ENCODE results near the gene ZNF101.

ZNF101 gene

GRCh38 chr19:19668230-19669012 is at the start of gene ZNF101:
ZNF101 (plus strand) TSS chr19:19668839; CDS start chr19:19668964, 125 bp downstream.
- Histone ChIP-seq H3K4me3 (peak within 1 kb of the TSS; percentile 84 to 99 (median 90)), H3K27ac (peak within 1 kb of the TSS; percentile 81 to 99 (median 93))

- peak overlapping the region in 3 of 21 experiments; percentile 2 to 62 (median 14) for H3K27ac ChIP-seq
- H3K4me3 ChIP-seq = peak overlapping the region in 6 of 7 experiments; percentile 27 to 63 (median 48)
Measured at GRCh38 chr19:19619181-19619848, 49.3 kb upstream of the ZNF101 start.

- H3K27ac ChIP-seq = no peak overlapping the region
Measured at GRCh38 chr19:19619849-19620210, 48.8 kb upstream of the ZNF101 start.

GRCh38 chr19:19623383-19623782 is 45.3 kb upstream of the ZNF101 start:
- no peak overlapping the region for H3K27ac ChIP-seq
- H3K4me3 ChIP-seq = no peak overlapping the region

More at GRCh38 chr19:19619849-19620210, 48.8 kb upstream of the ZNF101 start:
- H3K4me3 ChIP-seq = no peak overlapping the region

- Histone ChIP-seq H3K4me3 (no peak overlapping the region), H3K27ac (no peak overlapping the region)
Measured at GRCh38 chr19:19624032-19624570, 44.5 kb upstream of the ZNF101 start.

GRCh38 chr19:19626516-19627472 is 41.8 kb upstream of the ZNF101 start:
- peak overlapping the region in 6 of 7 experiments; percentile 46 to 72 (median 69) for H3K4me3 ChIP-seq
- H3K27ac ChIP-seq = peak overlapping the region in 9 of 21 experiments; percentile 80 to 91 (median 86)

- Histone ChIP-seq H3K4me3 (peak within 1 kb of the TSS; percentile 46 to 72 (median 68)), H3K27ac (peak within 1 kb of the TSS in 20 of 21 experiments; percentile 62 to 94 (median 86))
Measured at GRCh38 chr19:19627621-19628500, 40.8 kb upstream of the ZNF101 start, which contains the start of gene LPAR2. LPAR2 (minus strand) TSS chr19:19628220; CDS start chr19:19627275, 945 bp downstream.

GRCh38 chr19:19628501-19629134 is 40.0 kb upstream of the ZNF101 start:
- Histone ChIP-seq H3K4me3 (peak overlapping the region; percentile 46 to 72 (median 68)), H3K27ac (peak overlapping the region in 20 of 21 experiments; percentile 62 to 94 (median 86))

- Histone ChIP-seq H3K27ac (no peak overlapping the region), H3K4me3 (no peak overlapping the region)
Measured at GRCh38 chr19:19630062-19630414, 38.6 kb upstream of the ZNF101 start.

- Histone ChIP-seq H3K27ac (no peak overlapping the region), H3K4me3 (no peak overlapping the region)
Measured at GRCh38 chr19:19630426-19630825, 38.2 kb upstream of the ZNF101 start.

GRCh38 chr19:19631346-19631745 is 37.3 kb upstream of the ZNF101 start:
- H3K27ac ChIP-seq = no peak overlapping the region
- no peak overlapping the region for H3K4me3 ChIP-seq

- H3K4me3 ChIP-seq = no peak overlapping the region
- no peak overlapping the region for H3K27ac ChIP-seq
Measured at GRCh38 chr19:19632661-19633060, 36.0 kb upstream of the ZNF101 start.

- no peak overlapping the region for H3K4me3 ChIP-seq
- no peak overlapping the region for H3K27ac ChIP-seq
Measured at GRCh38 chr19:19633711-19634515, 34.7 kb upstream of the ZNF101 start.

GRCh38 chr19:19634516-19635312 is 33.9 kb upstream of the ZNF101 start:
- Histone ChIP-seq H3K27ac (no peak overlapping the region), H3K4me3 (no peak overlapping the region)

- H3K4me3 ChIP-seq = no peak overlapping the region
- H3K27ac ChIP-seq = no peak overlapping the region
Measured at GRCh38 chr19:19635313-19635702, 33.3 kb upstream of the ZNF101 start.

- Histone ChIP-seq H3K27ac (no peak overlapping the region), H3K4me3 (no peak overlapping the region)
Measured at GRCh38 chr19:19636573-19637185, 32.0 kb upstream of the ZNF101 start.
